ENCODE measurements around the gene ARHGEF25. TPM values are rescaled to one million over a fixed set of nuclear protein-coding genes. Genes with fewer than 3 reads are reported as not detected.

The ARHGEF25 gene
- polyA plus RNA-seq, 2 of the 4 experiments (the other 2 are of a cell fraction), result 9.3 to 13.8 TPM

GRCh38 chr12:57623385-57623784, 12.2 kb downstream of the ARHGEF25 start:
- no peaks in the 10 kb centered on the region for H3K9me3 ChIP-seq
- CTCF ChIA-PET, result interaction anchor here (0.5 to 20.9 kb wide), 7 partner anchors 9 to 551 kb away, joined by 3 to 336 read pairs (median 24); partner anchors contain the start of genes ARHGEF25, B4GALNT1 and PIP4K2C
- FAIRE-seq (no peak), DNase-seq (ENCODE audit: low read depth in 1 of 2, low spot score in 1 of 2) (no peak), ATAC-seq (no peak)
- no peak overlapping the region for H3K27ac ChIP-seq
- H3K4me3 ChIP-seq, result no peak overlapping the region
- WGBS (ENCODE audit: missing lambda C conversion rate), result 57% methylated on average over 2 of the region's 2 CpGs
- no peak for TF ChIP-seq SMC3 (IDR thresholded peaks at IDR 0.05)
- TF ChIP-seq KDM1A (IDR thresholded peaks at IDR 0.05; ENCODE audit: low read depth), result no peak
- TF ChIP-seq ZSCAN20 (CRISPR knock-in tag; IDR thresholded peaks at IDR 0.05), result no peak
- no peak for TF ChIP-seq FOSB (CRISPR knock-in tag; IDR thresholded peaks at IDR 0.05)
- no peak for TF ChIP-seq POLR2A (IDR thresholded peaks at IDR 0.05; ENCODE audit: low read length)
- TF ChIP-seq HES2 (IDR thresholded peaks at IDR 0.05), result no peak
- no peak for TF ChIP-seq PHF8 (IDR thresholded peaks at IDR 0.05; ENCODE audit: borderline replicate concordance, low read depth)
- no peak for TF ChIP-seq CBX2 (IDR thresholded peaks at IDR 0.05; ENCODE audit: borderline replicate concordance, low read depth)
- TF ChIP-seq GATA3 (IDR thresholded peaks at IDR 0.05; ENCODE audit: borderline replicate concordance), result no peak
- no peak for TF ChIP-seq RCOR1 (IDR thresholded peaks at IDR 0.05; ENCODE audit: low read depth, low read length)
- no peak for TF ChIP-seq RARB (CRISPR knock-in tag; IDR thresholded peaks at IDR 0.05)
- TF ChIP-seq POLR2AphosphoS2 (conservative IDR thresholded peaks at IDR 0.05; ENCODE audit: low read length), result no peak
- TF ChIP-seq HMGXB4 (CRISPR knock-in tag; IDR thresholded peaks at IDR 0.05; ENCODE audit: borderline replicate concordance), result no peak
- H3K4me2 ChIP-seq, result no peak overlapping the region
- peaks cover 10% of the 10 kb centered on the region; the same call in 1 of the 3 replicates for H3K4me1 ChIP-seq
- POLR2A ChIA-PET, result no interaction called here

- Histone ChIP-seq H3K4me1 (peaks cover 10% of the 10 kb centered on the region; the same call in 1 of the 3 replicates), H3K9me3 (no peaks in the 10 kb centered on the region), H3K27ac (no peak overlapping the region), H3K4me3 (no peak overlapping the region), H3K4me2 (no peak overlapping the region)
- FAIRE-seq, result no peak
- ATAC-seq, result no peak
- TF ChIP-seq JUN (IDR thresholded peaks at IDR 0.05), result peak in 1 of 2 experiments; percentile 27; a peak in 1 of 5 replicates
- no peak for TF ChIP-seq FOXS1 (CRISPR knock-in tag; IDR thresholded peaks at IDR 0.05)
- TF ChIP-seq PBX3 (IDR thresholded peaks at IDR 0.05), result 0 out of 2 replicates have a peak, but pooled peaks have one; percentile 13
- TF ChIP-seq MAFK (IDR thresholded peaks at IDR 0.05; ENCODE audit: partially characterized antibody), result no peak
- ChIA-PET POLR2A (no interaction called here), CTCF (interaction anchor here (0.6 to 5.5 kb wide), 5 partner anchors 9 to 49 kb away, joined by 3 to 62 read pairs (median 5); partner anchors contain the start of genes B4GALNT1 and PIP4K2C)
- DNase-seq (ENCODE audit: low read depth in 1 of 2, low spot score in 1 of 2), result no peak
- 48% methylated on average over 5 of the region's 5 CpGs for WGBS (ENCODE audit: missing lambda C conversion rate)
These were observed 12.7 kb downstream of the ARHGEF25 start for GRCh38 chr12:57623811-57624390.

- H3K9me3 ChIP-seq, result no peaks in the 10 kb centered on the region
- no peak for ATAC-seq
- peaks cover 10% of the 10 kb centered on the region; the same call in 1 of the 3 replicates for H3K4me1 ChIP-seq
- whole genome bisulfite sequencing (ENCODE audit: missing lambda C conversion rate), result 60% methylated on average over 8 of the region's 8 CpGs
- CTCF ChIA-PET, result interaction anchor here (0.8 to 5.5 kb wide), 7 partner anchors 8 to 50 kb away, joined by 4 to 62 read pairs (median 5); partner anchors contain the start of genes B4GALNT1 and PIP4K2C
- no peak for FAIRE-seq
- no peak overlapping the region for H3K4me2 ChIP-seq
- no peak overlapping the region for H3K27ac ChIP-seq
- no peak overlapping the region for H3K4me3 ChIP-seq
- POLR2A ChIA-PET, result no interaction called here
- no peak for DNase-seq (ENCODE audit: low read depth in 1 of 2, low spot score in 1 of 2)
- no peak for TF ChIP-seq TFCP2L1 (CRISPR knock-in tag; IDR thresholded peaks at IDR 0.05)
- TF ChIP-seq MAZ (IDR thresholded peaks at IDR 0.05; ENCODE audit: borderline replicate concordance, low read depth, low read length), result no peak
- no peak; a peak in 1 of 5 replicates for TF ChIP-seq JUN (IDR thresholded peaks at IDR 0.05)
- no peak; the same call in 1 of the 2 replicates for TF ChIP-seq POLR2A (IDR thresholded peaks at IDR 0.05; ENCODE audit: low read length)
- TF ChIP-seq HOXB5 (CRISPR knock-in tag; IDR thresholded peaks at IDR 0.05), result no peak
- no peak for TF ChIP-seq CTCF (IDR thresholded peaks at IDR 0.05)
- TF ChIP-seq FOXS1 (CRISPR knock-in tag; IDR thresholded peaks at IDR 0.05), result no peak
- no peak for TF ChIP-seq CBX8 (IDR thresholded peaks at IDR 0.05)
- TF ChIP-seq NFE2L2 (conservative IDR thresholded peaks at IDR 0.05; ENCODE audit: low read length), result no peak
- TF ChIP-seq TP53 (CRISPR knock-in tag; IDR thresholded peaks at IDR 0.05), result no peak
- no peak for TF ChIP-seq ELK1 (IDR thresholded peaks at IDR 0.05; ENCODE audit: low read depth, low read length)
- no peak for TF ChIP-seq EHMT2 (IDR thresholded peaks at IDR 0.05; ENCODE audit: low read depth)
These were observed 13.4 kb downstream of the ARHGEF25 start for GRCh38 chr12:57624441-57625220.

Data from A549 (cell line).